ENCODE results near the gene TRIM63.

TRIM63 gene

DNA sequence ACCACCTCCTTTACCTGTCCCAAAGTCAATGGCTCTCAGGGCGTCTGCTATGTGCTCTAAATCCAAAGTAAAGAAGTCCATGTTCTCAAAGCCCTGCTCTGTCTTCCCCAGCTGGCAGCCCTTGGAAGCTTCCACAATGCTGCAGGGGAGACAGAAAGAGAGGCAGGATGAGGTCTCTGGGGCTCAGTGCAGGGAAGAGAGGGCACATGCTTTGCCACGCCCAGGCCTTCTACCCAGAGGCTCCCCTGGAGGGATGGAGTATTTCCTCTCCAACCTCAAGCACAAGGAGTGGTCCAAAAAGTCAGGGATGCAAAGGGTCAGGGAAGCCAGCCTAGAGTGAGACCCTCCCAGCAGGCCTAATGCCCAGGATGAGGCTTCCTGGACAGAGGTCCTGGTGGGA lies 10.2 kb downstream of the TRIM63 start:
- no peak for DNase-seq (ENCODE audit: low spot score)

DNA sequence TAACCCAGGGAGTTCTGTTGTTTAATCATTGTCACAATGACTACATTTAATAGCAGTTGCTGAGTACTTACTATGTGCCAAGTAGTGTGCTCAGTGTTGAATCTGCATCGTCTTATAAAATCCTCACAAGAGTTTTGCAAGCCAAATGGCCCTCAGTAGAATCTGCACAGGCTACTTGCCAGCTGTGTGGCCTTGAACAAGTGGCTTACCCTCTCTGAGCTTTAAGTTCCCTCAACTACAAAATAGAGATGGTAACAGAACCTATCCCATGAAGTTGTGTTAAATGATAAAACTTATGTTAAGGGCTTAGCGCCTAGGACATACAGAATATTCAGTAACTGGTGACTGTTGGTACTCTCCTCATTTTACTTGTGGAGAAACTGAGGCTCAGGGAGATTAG lies 12.4 kb downstream of the TRIM63 start:
- DNase-seq (ENCODE audit: low spot score), result no peak

DNA sequence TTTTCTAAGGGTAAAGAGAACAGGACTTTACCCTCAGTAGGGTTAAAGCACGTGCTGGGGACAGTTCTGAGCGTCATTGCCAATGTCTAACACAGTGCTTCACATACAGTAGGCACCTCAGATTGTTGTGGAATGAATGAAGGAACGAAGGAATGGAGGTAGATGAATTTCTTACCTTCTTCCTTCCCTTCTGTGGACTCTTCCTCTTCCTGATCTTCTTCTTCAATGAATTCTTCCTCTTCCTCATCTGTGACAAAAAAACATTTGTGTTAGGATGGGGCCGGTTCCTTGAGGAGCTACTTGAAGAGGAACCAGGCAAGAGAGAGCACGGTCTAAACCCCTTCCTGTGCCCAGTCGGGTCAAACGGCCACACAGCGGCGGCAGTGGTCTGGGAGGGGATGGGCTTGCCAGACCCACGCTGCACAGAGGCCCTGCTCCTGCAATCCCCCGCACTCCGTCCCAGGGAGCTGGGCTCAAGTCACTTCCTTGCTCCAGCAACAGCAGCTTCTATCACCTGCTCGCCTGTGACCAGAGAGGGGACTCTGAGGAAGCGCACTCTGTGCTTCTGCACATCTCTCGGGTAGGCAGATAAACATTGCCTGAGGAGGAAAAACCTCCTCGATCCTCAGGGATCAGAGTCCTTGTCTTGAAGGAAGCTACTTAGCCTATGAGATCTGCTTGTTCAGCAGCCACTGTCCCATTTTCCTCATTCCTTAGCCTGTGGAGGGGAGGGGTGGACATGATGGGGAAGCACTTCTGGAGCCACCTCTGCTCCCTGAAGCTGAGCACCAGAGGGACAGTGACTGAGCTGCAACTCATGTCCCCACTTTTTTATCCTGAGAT lies 13.5 kb downstream of the TRIM63 start:
- DNase-seq (ENCODE audit: low spot score), result no peak

DNA sequence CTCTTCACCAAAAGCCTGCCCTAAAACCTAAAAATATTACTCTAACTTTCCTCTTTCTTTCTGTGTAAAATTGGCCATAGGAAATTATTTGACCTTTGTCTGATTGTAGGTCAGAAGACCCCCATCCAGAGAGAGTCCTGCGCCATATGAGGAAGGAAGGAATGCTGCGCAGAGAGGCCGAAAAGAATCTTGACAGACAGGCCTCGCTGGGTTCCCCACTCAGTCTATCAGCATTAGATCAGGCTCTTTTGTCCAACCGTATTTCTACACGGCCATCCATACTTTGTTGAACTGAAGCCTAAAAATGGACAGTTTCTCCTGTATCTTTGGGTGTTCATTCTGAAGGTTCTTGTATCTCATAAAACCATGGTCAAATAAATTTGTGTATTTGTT lies 17.2 kb downstream of the TRIM63 start:
- DNase-seq (ENCODE audit: low spot score), result no peak

DNA sequence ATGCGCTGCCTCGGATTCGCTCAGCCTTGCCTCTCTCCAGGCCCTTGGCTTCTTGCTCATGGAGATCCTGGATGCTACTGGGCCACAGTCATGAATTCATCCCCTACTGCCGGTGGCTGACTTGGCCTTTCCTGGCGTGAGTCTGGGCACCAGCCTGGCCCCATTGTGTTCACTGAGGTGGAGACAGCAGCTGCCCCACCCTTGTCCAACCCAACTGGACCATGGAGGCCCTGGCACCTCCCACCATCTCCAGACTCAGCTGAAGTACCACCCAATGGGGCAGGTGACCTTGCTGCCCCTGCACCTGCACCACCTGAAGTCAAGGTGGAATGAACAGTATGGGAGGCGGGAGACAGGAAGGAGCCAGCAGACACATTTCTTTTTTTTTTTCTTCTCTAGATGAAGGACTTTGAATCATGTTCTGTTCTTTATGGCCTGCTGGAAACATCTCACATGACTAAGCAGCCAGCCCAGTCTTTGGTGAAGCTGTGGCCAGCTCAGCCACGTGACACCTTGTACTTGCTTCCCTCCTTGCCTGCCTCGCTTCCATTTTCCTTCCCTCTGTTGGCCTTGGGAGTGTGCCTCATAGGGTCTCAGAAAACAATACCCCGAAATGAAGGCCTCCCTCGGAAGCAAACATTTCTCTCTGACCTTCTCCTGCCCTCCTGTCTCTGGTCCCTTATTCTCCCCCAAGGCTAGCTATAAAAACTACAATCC lies 17.7 kb downstream of the TRIM63 start:
- DNase-seq (ENCODE audit: low spot score), result no peak

DNA sequence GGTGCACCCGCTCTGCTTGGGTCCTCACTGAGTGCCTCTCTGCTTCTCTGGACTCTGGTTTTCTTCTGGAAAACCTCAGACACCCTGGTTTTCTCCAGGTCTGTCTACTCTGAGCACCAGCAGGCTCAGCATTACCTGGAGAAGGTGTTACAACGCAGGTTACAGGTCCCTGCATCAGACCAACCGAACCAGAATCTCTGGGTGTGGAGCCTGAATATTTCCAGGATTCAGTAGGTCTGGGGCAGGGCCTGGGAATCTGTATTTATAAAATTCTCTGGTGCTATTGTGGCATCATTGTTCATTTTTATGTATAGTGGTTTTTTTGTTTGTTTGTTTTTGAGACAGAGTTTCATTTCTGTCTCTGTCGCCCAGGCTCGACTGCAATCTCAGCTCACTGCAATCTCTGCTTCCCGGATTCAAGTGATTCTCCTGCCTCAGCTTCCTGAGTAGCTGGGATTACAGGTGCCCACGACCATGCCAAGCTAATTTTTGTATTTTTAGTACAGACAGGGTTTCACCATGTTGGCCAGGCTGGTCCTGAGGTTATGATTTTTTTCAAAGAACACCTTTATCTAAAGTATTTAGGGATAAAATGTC lies 20.1 kb downstream of the TRIM63 start:
- DNase-seq (ENCODE audit: low spot score), result no peak

DNA sequence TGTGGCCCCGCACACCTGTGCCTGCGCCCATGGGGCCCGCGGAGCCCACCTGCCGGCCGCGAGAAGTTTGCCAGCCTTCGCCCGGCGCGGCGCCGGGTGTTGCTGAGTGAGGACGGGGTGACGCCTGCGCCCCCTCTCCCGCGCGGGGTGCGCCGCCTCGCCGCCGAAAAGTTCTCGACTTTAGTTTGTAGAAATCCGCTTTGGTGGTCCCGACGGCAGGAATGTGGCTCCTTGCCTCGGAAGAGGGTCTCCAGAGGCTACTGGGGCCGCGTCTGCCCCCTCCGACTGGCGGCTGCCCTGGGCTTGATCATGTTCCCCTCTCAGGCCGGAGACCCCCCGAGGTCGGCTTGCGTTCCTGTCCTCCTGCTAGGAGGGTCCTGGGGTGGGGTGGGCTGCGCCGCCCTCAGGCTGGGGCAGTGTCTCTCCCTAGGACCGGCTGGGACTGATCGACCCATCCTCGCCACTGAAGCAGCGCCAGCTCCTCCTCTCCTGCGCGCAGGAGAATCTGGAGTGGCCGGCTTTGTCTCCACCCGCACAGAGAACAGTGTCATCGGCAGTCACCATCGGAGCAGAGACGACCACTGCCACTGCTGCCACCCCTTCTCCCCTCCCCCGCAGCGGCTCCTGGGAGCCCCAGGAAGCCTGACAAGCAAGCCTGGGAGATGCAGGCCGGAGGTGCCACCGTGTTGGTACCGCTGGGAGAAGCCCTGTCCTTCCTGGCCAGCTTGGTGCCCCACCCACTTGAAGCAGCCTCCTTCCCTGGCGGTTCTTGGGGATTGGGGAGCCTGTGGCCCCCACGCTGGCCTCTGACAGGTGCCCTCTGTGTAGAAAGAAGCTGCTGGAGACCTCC lies 21.0 kb downstream of the TRIM63 start:
- DNase-seq (ENCODE audit: low spot score), result no peak

DNA sequence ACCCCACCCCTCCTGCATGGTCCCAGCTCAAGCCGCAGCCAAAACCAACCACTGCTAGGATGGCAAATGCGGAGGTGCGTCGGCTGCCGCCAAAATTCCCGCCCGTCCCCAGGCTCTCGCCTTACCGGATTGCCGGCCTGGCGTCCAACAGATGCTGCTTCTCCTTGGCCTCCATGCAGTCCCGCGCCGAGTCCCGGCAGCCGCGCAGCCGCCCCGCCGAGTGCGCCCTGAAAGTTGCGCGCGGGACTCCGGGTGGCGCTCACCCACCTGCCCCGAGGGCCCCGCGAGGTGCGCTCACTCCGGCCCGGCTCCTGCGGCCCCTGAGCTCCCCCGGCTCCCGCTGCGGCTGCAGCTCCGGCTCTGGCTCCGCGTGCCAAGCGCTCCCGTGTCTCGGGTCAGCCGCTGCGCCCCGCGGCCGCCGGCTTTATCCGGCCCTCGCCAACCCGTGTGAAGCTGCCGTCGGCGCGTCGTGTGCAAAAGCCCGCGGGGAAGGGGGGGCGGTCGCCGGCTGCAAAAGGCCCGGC lies 21.6 kb downstream of the TRIM63 start, which contains the start of gene SLC30A2:
SLC30A2 (minus strand) TSS at position 397 of the 524 bp plus-strand sequence; CDS start at position 175, 222 bp downstream.
- DNase-seq (ENCODE audit: low spot score), result no peak

DNA sequence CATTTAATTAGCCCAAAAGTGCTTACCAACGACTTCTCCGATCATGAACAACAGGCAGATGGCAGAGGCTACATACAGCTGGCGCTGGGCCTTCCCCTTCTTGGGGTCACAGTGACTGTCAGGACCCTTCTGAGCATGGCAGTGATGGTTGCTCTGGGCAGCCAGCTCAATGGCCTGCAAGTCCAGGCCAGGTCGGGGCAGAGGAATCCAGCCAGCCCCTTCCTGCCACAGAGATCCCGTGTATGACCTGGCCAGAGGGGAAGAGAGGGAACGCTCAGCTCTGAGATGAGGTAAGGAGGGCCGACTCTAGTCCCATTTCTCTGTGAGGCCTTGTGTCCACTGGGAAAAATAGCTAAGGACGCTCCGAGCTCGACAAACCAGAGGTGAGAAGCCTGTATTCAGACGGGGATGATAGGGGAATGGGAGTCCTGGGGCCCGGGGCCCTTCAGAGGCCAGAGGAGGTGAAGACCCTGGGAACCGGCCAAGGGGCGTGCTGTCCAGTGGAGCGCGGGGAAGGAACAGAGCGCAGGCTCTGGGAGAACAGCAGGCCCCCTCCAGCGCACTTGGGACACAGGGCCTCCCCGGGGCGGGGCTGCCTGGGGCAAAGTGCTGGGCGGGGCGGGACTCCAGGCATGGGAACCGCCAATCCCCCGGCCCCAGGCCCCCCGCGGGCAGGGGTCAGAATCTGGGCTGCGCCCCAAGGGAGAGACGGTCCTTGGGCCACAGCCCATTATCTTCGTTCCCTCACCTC lies 22.3 kb downstream of the TRIM63 start:
- no peak for DNase-seq (ENCODE audit: low spot score)

DNA sequence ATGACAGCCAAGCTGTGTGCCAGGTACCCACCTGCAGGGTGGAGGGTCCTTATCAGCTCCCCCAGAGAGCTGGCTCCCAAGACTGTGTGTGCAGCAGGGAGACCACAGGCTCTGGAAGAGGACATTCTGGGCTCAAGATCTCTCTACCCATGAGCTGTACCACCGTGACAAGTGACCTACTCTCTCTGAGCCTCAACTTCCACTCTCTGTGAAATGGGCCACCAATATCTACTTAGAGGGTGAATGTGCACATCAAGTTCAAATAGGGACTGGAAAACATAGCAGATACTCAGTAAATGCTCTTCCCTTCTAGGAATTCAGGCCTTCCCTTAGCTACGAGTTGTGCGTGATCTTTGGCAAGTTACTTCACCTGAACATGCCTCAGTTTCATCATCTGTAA lies 23.0 kb downstream of the TRIM63 start:
- no peak for DNase-seq (ENCODE audit: low spot score)

DNA sequence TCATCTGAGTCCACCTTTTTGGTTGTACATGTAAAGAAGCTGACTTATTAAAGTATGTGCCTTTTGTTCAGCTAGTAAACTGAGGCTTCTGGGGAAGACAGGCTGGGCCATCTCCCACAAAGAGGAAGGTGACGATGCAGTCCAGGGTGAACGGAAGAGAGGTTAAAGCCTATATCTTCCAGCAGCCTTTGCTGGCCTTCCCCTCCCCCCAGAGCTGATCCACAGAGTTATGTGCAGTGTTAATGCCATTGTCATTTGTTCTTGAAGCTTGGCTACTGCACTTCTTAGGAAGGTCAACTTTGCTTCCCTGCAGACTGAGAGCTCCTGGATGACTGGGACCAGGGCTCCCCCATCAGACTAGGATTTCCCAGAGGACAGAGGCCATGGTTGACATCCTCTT lies 23.7 kb downstream of the TRIM63 start:
- DNase-seq (ENCODE audit: low spot score), result no peak

DNA sequence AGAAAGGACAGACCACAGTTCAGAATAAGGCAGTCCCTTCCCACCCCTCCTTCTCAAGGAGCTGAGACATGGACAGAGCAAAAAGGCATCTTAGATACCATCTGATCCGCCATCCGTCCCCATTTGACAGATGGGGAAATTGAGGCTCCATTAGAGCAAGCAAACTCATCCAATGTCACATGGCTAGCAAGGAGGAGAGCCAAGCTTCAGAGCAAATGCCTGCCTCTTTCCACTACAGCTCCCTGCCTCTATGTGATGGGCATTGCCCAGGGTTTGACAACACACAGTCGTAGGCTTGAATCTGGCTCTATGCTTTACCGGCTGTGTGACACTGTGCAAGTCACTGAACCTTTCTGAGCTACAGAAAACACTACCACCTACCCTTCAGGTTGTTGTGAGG lies 25.5 kb downstream of the TRIM63 start:
- DNase-seq (ENCODE audit: low spot score), result no peak

DNA sequence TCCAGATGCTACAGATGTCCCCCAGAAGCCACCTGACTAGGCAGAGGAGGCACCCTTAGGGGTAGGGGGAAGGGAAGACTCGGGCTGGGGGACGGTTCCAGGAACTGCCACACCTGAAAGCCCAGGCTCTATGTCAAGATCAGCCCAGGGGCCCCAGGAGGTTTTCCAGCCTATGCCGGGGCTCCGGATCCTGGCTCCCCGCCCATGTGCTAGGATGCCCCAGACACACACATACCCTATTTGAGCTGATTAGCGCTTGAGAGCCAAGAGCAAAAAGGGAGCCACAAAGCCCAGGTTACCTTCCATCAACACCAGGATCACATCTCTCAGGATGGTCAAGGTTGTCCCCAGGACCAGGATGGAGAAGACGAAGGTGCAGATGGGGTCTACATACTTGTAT lies 26.0 kb downstream of the TRIM63 start:
- no peak for DNase-seq (ENCODE audit: low spot score)

DNA sequence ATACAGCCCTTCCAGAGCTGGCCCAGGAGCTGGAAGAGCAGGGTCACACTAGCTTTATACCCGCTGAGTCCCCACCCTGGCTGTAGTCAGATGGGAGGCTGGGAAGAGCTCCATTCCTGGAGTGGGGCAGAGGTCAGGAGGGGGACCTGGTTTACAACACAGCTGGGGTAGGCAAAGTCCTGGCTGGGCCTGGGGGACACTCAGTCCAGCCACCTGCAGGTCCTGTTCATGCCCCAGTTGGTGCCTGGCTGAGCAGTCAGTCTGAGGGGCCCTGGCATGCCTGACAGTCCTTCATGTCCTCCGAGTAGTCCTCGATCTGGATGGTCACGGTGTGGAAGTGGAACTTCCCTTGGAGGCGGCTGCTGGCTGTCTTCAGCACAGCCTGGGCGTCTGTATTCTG lies 28.5 kb downstream of the TRIM63 start:
- no peak for DNase-seq (ENCODE audit: low spot score)

DNA sequence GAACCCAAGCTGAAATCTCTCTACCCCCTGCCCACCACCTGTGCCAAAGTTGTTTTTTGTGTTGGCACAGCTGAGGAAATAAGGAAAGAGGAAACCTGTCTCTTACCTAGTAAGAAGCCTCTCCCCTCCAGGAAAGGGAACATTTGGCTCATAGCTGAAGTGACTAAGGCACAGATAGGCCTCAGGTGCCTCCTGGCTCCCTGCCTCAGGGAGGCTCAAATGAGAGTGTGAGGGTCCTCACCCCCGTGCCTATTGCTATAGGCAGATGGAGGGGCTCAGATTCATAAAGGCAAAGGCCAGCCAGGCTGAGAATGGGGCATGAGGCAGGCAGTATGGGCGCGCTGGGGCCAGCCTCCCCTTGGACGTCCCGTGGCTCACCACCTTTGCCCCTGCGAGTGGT lies 29.0 kb downstream of the TRIM63 start:
- no peak for DNase-seq (ENCODE audit: low spot score)

DNA sequence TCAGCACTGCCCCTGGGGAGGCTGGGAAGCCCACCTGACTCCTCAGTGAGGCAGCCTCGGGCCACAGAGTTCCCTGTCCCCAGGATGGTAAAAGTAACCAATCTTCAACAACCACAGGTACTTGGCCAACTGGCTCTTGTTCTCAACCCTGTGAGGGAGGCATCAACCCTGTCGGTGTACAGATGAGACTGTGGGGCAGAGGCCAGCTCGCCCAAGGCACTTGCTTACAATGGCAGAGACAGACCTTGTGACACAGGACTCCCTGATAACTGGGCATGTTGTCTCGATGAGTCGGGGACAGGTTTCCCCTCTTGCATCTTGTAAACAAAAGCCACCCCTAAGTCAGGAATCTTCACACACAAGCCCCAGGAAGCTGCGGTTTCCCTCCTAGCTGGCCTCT lies 29.5 kb downstream of the TRIM63 start:
- DNase-seq (ENCODE audit: low spot score), result no peak

DNA sequence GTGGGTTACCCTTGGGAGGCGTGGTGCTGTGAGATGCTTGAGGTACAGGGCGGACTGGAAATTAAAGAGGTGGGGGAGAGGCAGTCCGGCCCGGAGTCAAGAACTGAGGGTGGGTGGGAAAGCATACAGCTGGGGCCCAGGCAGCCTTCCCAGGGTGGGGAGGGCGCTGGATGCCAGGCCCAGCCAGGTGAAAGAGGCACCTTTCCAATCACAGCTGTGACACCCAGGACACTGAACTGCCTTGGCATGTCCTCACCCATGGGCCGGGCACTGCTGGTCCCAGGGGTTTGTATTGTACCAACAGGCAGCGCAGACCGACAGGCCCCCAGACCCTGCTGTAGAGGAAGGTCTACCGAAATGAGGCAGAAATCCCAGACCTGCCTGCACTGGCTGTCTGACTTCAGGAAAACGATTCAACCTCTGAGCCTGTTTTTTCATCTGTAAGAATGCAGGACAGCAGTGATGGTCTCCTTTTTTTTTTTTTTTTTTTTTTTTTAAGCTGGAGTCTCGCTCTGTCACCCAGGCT lies 30.6 kb downstream of the TRIM63 start:
- DNase-seq (ENCODE audit: low spot score), result no peak

DNA sequence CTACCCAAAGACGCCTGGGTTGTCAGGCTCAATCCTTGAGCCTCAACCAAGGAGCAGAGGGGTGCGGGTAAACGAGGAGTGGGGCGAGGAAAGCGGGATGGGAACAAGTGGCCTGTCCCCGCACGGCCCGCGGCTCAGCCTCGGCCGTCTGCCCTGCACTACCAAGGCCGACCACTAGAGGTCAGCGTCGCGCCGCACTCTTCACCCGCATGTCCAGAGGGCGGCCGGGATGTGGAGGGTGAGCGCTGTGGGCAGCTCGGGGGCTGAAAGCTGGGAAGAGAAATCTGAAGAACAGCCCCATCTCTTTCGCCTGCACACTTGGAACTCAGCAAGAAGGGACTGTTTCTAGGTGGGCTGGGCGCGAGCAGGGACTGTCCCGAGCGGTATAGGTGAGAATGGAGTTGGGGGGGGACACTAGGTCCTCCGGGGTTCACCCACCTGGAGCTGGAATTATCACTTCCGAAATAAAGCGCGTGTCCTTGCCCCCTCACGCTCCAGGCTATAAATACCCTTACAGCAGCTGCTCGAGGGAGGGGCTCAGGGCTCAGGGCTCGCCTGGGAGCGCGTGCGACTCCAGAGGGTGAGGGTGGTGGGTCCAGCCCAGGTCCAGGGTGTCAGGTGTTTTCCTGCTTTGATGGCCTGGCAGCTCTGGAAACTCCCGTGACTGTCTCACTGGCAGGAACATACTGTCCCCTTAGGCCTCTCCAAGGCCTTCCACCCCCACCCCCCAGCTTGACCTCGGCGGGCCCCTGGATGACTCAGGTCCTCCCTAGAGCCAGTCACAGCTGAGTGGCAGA lies 31.3 kb downstream of the TRIM63 start:
- peak; percentile 61 for DNase-seq (ENCODE audit: low spot score)

DNA sequence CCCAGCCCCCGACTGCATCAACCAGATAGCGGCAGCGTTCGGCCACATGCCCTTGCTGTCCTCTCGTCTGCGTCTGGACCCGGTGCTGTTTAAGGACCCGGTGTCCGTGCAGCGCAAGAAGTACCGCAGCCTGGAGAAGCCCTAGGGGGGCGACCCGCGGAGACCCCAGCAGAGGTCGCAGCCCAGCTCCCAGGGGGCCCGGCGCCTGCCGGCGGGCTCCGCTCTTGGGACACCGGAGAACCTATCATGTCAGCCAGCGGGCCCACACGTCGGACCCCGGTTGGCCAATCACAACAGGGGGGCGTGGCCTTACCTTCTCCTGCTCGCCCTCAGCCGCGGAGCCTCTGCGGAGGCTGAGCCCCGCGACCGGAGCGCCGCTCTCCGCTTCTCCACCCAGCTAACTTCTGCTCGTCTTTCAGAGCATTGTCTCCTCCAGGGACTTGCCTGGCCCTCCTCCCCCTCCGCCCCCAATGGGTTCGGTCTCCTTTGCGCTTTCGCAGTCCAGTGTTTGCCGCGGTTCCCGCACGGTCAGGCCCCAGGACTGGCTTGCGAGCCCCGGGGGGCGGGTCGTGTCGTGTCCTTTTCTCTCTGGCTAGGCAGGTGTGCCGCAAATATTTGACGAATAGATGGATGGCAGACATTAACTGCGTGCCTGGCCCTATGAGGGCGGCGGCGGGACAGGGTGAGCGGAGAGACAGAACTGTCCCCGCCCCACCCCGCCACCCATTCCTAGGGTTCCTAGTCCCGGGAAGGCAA lies 32.0 kb downstream of the TRIM63 start:
- peak; percentile 94 for DNase-seq (ENCODE audit: low spot score)
